HepG2 (cell line): ENCODE results near the gene STOM. TPM values are rescaled to one million over a fixed set of nuclear protein-coding genes. Genes with fewer than 3 reads are reported as not detected.
A peak's percentile ranks its signal among the peaks of the same experiment; 100 is the strongest.

Source experiments
- CHCHD3 ChIP-seq: sonication (generic); formaldehyde crosslinking; IDR thresholded peaks from 2 replicates; pipeline ENCODE4 v1.8.0; 2022; ENCODE audit warnings: mild to moderate bottlenecking, missing genetic modification reagents, moderate library complexity
- HMG20A ChIP-seq: IDR thresholded peaks from 2 replicates; pipeline ENCODE4 v1.6.1; 2016; ENCODE audit warnings: borderline replicate concordance
- KDM6A ChIP-seq: IDR thresholded peaks from 2 replicates; pipeline ENCODE4 v1.6.1; 2016; ENCODE audit warnings: low read depth
- MAFF ChIP-seq: IDR thresholded peaks from 2 replicates; pipeline ENCODE4 v1.6.1; 2011; ENCODE audit warnings: low read depth, low read length, improper control_type of control experiment
- NCOR1 ChIP-seq: fragments of 200-600 bp; sonication (generic); IDR thresholded peaks from 2 replicates; pipeline ENCODE4 v1.7.0; 2017; ENCODE audit warnings: antibody characterized with exemption, low read length, borderline replicate concordance
- NKX3-1 ChIP-seq: sonication (generic); formaldehyde crosslinking; IDR thresholded peaks from 2 replicates; pipeline ENCODE4 v1.5.0; 2020; ENCODE audit warnings: missing genetic modification reagents
- PHF21A ChIP-seq: sonication (generic); formaldehyde crosslinking; IDR thresholded peaks from 2 replicates; pipeline ENCODE4 v1.5.0; 2020; ENCODE audit warnings: mild to moderate bottlenecking, missing genetic modification reagents
- POLR2A ChIP-seq, 2 experiments: IDR thresholded peaks; 2 replicates each; pipeline ENCODE4 v1.6.1; 2011; ENCODE audit warnings: low read depth in 2 of 2, low read length in 2 of 2, mild to moderate bottlenecking in 1 of 2, moderate library complexity in 1 of 2; ENCODE audit not compliant: insufficient read depth in 1 of 2
- RARG ChIP-seq: sonication (generic); formaldehyde crosslinking; IDR thresholded peaks from 2 replicates; pipeline ENCODE4 v1.4.0; 2020; ENCODE audit warnings: low read depth, mild to moderate bottlenecking, missing genetic modification reagents
- SRF ChIP-seq: IDR thresholded peaks from 2 replicates; pipeline ENCODE4 v1.6.1; 2011; ENCODE audit warnings: mild to moderate bottlenecking, low read depth, low read length, moderate library complexity
- TBX2 ChIP-seq: sonication (generic); formaldehyde crosslinking; IDR thresholded peaks from 2 replicates; pipeline ENCODE4 v1.5.0; 2020; ENCODE audit warnings: missing genetic modification reagents, mild to moderate bottlenecking, borderline replicate concordance
- ZNF343 ChIP-seq: sonication (generic); formaldehyde crosslinking; IDR thresholded peaks from 2 replicates; pipeline ENCODE4 v1.4.0; 2020; ENCODE audit warnings: mild to moderate bottlenecking, missing genetic modification reagents
- ZNF350 ChIP-seq: sonication (generic); formaldehyde crosslinking; IDR thresholded peaks from 2 replicates; pipeline ENCODE4 v1.4.0; 2020; ENCODE audit warnings: mild to moderate bottlenecking, low read depth, missing genetic modification reagents, borderline replicate concordance
- ZNF530 ChIP-seq: sonication (generic); formaldehyde crosslinking; IDR thresholded peaks from 2 replicates; pipeline ENCODE4 v1.5.0; 2020; ENCODE audit warnings: low read depth, mild to moderate bottlenecking, missing genetic modification reagents
- ZNF543 ChIP-seq: sonication (generic); formaldehyde crosslinking; IDR thresholded peaks from 2 replicates; pipeline ENCODE4 v1.4.0; 2020; ENCODE audit warnings: mild to moderate bottlenecking, missing genetic modification reagents
- ZNF615 ChIP-seq: sonication (generic); formaldehyde crosslinking; IDR thresholded peaks from 2 replicates; pipeline ENCODE4 v1.5.0; 2020; ENCODE audit warnings: mild to moderate bottlenecking, missing genetic modification reagents, borderline replicate concordance
- ZNF773 ChIP-seq: sonication (generic); formaldehyde crosslinking; IDR thresholded peaks from 2 replicates; pipeline ENCODE4 v1.4.0; 2020; ENCODE audit warnings: missing genetic modification reagents, borderline replicate concordance
- polyA plus RNA-seq, 8 experiments: library from polyadenylated mRNA; depleted of rRNA in 3 of 8; stranded (reverse) in 7 of 8; unstranded in 1 of 8; fragments of >200 nt; fragmentation: Illumina TruSeq in 4 of 8; extraction: Trizol in 4 of 8; gene quantifications; 2 replicates each; pipeline versions ENCODE4 v1.2.1 to v1.2.3, GENCODE V29; 2011 to 2016; ENCODE audit warnings: low read depth in 4 of 8, missing spikeins in 1 of 8, mixed read lengths in 1 of 8; ENCODE audit not compliant: insufficient read depth in 1 of 8
- total RNA-seq, 5 experiments: library from RNA; depleted of rRNA; stranded (reverse); fragments of >200 nt; fragmentation: Illumina TruSeq; extraction: Trizol; gene quantifications; 2 replicates each; pipeline ENCODE4 v1.2.3, GENCODE V29; 2016; ENCODE audit warnings: low read depth in 1 of 5
- TF ChIP-seq, protein P1 (sequence below), 2 experiments: sonication (generic) in 1 of 2; formaldehyde crosslinking in 1 of 2; IDR thresholded peaks; 2 replicates each; pipeline versions ENCODE4 v1.5.1 to v1.6.1; 2011 to 2020; ENCODE audit warnings: borderline replicate concordance in 1 of 2, low read depth in 1 of 2, low read length in 1 of 2, mild to moderate bottlenecking in 1 of 2, missing genetic modification reagents in 1 of 2, moderate library complexity in 1 of 2
- TF ChIP-seq, protein P2 (sequence below): sonication (generic); formaldehyde crosslinking; IDR thresholded peaks from 2 replicates; pipeline ENCODE4 v1.4.0; 2020; ENCODE audit warnings: missing genetic modification reagents
- TF ChIP-seq, protein P3 (sequence below): sonication (generic); formaldehyde crosslinking; IDR thresholded peaks from 2 replicates; pipeline ENCODE4 v1.4.0; 2020; ENCODE audit warnings: missing genetic modification reagents, low read depth, mild to moderate bottlenecking, borderline replicate concordance
- TF ChIP-seq, protein P4 (sequence below): sonication (generic); formaldehyde crosslinking; IDR thresholded peaks from 2 replicates; pipeline ENCODE4 v1.4.0; 2020; ENCODE audit warnings: missing genetic modification reagents
- TF ChIP-seq, protein P5 (sequence below): sonication (generic); formaldehyde crosslinking; IDR thresholded peaks from 2 replicates; pipeline ENCODE4 v1.4.0; 2020; ENCODE audit warnings: mild to moderate bottlenecking, low read depth, missing genetic modification reagents

The STOM gene
- total and polyA plus RNA-seq, 2 of the 13 experiments (the other 11 are each of a cell fraction or from before 2014, with no cell fraction given) = 43.6 to 165 TPM

DNA sequence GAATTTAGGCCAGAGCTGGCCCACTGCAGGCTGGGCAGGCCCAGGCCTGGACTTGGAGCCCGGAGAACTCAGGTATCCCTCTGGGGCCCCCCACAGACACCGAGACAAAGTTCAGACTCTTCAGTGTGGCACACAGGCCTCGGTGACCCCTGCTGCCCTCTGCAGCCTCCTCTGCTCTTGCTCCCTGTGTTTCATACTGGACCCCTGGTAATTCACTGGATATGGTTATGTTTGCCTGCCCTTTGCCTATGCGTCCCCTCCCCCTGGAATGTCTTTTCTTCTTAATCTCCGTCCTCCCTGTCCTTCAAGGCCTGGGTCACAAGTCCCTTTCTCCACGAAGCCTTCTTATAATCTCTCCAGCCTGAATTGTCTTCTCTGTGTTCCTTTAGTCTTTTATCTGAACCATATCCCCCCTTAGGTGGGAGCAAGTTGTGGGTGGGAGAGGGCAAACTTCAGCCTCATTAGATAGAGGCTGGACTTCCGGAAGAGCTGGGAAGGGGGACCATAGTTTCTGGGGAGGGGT, 72.0 kb downstream of the STOM start (continued):
- TF ChIP-seq, protein P1, sequence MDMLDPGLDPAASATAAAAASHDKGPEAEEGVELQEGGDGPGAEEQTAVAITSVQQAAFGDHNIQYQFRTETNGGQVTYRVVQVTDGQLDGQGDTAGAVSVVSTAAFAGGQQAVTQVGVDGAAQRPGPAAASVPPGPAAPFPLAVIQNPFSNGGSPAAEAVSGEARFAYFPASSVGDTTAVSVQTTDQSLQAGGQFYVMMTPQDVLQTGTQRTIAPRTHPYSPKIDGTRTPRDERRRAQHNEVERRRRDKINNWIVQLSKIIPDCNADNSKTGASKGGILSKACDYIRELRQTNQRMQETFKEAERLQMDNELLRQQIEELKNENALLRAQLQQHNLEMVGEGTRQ (IDR thresholded peaks at IDR 0.05; ENCODE audit: low read depth, low read length) = no peak
- TF ChIP-seq, protein P1 (CRISPR knock-in tag; IDR thresholded peaks at IDR 0.05; ENCODE audit: borderline replicate concordance) = no peak
- TF ChIP-seq KDM6A (CRISPR knock-in tag) (peak; percentile 82), CHCHD3 (CRISPR knock-in tag) (no peak), PHF21A (CRISPR knock-in tag) (peak; percentile 63), TBX2 (peak; percentile 35; the same call in 1 of the 2 replicates), POLR2A (IDR thresholded peaks at IDR 0.05; ENCODE audit: insufficient read depth in 1 of 2, low read depth in 2 of 2, low read length in 2 of 2) (peak in 1 of 2 experiments; percentile 12; a peak in 2 of 4 replicates), ZNF350 (CRISPR knock-in tag) (no peak), SRF (no peak), ZNF615 (CRISPR knock-in tag) (no peak), NKX3-1 (0 out of 2 replicates have a peak, but pooled peaks have one; percentile 17), ZNF343 (CRISPR knock-in tag) (no peak), ZNF530 (CRISPR knock-in tag) (no peak), HMG20A (no peak; the same call in 1 of the 2 replicates), ZNF773 (CRISPR knock-in tag) (no peak), ZNF543 (CRISPR knock-in tag) (no peak), MAFF (no peak), RARG (CRISPR knock-in tag) (no peak), NCOR1 (peak; percentile 75; the same call in 1 of the 2 replicates)
- TF ChIP-seq, protein P2, sequence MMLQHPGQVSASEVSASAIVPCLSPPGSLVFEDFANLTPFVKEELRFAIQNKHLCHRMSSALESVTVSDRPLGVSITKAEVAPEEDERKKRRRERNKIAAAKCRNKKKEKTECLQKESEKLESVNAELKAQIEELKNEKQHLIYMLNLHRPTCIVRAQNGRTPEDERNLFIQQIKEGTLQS (CRISPR knock-in tag) = no peak
- TF ChIP-seq, protein P3, sequence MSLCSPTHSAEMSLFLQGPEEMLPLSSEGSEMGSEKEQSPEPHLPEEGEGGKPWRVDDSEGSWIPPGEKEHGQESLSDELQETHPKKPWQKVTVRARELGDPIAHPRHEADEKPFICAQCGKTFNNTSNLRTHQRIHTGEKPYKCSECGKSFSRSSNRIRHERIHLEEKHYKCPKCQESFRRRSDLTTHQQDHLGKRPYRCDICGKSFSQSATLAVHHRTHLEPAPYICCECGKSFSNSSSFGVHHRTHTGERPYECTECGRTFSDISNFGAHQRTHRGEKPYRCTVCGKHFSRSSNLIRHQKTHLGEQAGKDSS = no peak
- TF ChIP-seq, protein P4, sequence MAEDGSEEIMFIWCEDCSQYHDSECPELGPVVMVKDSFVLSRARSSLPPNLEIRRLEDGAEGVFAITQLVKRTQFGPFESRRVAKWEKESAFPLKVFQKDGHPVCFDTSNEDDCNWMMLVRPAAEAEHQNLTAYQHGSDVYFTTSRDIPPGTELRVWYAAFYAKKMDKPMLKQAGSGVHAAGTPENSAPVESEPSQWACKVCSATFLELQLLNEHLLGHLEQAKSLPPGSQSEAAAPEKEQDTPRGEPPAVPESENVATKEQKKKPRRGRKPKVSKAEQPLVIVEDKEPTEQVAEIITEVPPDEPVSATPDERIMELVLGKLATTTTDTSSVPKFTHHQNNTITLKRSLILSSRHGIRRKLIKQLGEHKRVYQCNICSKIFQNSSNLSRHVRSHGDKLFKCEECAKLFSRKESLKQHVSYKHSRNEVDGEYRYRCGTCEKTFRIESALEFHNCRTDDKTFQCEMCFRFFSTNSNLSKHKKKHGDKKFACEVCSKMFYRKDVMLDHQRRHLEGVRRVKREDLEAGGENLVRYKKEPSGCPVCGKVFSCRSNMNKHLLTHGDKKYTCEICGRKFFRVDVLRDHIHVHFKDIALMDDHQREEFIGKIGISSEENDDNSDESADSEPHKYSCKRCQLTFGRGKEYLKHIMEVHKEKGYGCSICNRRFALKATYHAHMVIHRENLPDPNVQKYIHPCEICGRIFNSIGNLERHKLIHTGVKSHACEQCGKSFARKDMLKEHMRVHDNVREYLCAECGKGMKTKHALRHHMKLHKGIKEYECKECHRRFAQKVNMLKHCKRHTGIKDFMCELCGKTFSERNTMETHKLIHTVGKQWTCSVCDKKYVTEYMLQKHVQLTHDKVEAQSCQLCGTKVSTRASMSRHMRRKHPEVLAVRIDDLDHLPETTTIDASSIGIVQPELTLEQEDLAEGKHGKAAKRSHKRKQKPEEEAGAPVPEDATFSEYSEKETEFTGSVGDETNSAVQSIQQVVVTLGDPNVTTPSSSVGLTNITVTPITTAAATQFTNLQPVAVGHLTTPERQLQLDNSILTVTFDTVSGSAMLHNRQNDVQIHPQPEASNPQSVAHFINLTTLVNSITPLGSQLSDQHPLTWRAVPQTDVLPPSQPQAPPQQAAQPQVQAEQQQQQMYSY (CRISPR knock-in tag) = no peak
- TF ChIP-seq, protein P5, sequence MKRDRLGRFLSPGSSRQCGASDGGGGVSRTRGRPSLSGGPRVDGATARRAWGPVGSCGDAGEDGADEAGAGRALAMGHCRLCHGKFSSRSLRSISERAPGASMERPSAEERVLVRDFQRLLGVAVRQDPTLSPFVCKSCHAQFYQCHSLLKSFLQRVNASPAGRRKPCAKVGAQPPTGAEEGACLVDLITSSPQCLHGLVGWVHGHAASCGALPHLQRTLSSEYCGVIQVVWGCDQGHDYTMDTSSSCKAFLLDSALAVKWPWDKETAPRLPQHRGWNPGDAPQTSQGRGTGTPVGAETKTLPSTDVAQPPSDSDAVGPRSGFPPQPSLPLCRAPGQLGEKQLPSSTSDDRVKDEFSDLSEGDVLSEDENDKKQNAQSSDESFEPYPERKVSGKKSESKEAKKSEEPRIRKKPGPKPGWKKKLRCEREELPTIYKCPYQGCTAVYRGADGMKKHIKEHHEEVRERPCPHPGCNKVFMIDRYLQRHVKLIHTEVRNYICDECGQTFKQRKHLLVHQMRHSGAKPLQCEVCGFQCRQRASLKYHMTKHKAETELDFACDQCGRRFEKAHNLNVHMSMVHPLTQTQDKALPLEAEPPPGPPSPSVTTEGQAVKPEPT = no peak
